Measurements from ENCODE around the gene PPIB.
"Not testable (repeated sequence)": the region's sequence is repeated elsewhere in the genome, so short reads cannot be mapped to it uniquely, and the experiment has no call there.

PPIB gene

GRCh38 chr15:64141798-64142512 is 20.9 kb downstream of the PPIB start:
- DNase-seq (ENCODE audit: low read depth, low spot score), result no peak

DNA sequence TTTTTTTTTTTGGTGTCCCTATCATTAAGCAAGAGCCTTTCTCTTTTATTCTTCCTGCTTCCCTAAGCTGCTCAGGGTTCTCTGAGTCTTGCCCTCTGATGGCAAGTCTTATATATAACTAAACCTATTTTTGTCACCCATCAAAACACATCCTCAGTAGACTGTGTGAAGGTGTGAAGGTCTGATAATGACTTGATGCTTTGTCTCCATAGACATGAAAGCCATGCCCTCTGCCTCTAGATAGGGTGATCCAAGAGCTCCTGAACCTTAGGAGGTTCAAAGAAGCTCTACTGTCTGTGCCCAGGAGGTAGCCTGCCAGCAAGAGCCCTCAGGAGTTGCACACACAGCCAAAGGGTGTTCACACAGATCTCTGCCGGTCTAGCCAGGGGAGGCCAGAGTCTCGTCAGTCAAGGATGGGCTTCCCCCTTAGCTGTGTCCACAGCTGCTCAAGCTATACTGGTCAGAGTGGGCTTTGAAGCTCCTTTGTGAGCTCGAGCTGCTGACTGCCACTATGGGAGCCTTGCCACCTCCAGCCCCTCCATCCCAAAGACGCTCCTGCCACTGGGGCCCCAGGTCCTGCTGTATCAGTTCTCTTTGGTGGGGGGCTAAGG is 24.4 kb downstream of the PPIB start:
- DNase-seq (ENCODE audit: low read depth, low spot score), result no peak

GRCh38 chr15:64137226-64137833 is 25.5 kb downstream of the PPIB start:
- DNase-seq (ENCODE audit: low read depth, low spot score), result no peak

DNA sequence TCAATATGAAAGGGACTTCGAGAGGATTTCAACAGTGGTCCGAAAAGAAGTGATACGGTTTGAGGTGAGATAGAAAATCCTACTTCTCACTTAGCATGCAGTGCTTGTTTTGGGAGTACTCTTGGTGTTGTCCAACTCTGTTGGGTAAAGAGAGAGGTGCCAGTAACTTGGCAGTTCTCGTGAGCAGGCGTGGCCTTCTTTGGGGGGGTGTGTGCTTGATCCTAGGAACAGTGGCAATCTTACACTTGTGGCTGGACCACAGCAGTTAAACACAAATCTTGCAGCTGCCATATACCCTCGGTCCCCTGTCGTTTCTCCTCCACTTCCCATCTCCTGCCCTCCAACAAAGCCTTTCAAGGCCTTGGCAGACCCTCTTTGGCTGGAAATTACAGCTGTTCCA is 26.5 kb downstream of the PPIB start:
- DNase-seq (ENCODE audit: low read depth, low spot score), result no peak

DNA sequence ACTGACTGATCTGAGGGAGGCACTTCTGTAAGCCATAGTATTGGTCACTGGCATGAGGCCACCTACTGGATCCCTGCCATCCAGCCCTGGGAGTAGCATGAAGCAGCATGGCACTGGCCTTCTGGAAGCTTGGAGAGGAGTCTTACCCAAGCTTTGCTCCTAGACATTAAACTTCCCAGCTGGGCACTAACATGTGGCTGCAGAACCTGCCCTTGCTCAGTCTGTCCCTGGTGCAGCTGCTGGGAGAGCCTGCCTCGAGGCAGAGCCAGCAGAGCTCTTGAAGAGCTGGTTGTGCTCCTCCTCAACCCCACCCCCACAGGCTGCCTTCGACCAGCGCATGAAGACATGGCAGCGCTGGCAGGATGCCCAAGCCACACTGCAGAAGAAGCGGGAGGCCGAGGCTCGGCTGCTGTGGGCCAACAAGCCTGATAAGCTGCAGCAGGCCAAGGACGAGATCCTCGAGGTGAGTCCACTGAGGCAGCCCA is 28.4 kb downstream of the PPIB start:
- DNase-seq (ENCODE audit: low read depth, low spot score), result peak; percentile 73

- no peak for DNase-seq (ENCODE audit: low read depth, low spot score)
These were observed 29.0 kb downstream of the PPIB start for GRCh38 chr15:64133623-64134344.

DNA sequence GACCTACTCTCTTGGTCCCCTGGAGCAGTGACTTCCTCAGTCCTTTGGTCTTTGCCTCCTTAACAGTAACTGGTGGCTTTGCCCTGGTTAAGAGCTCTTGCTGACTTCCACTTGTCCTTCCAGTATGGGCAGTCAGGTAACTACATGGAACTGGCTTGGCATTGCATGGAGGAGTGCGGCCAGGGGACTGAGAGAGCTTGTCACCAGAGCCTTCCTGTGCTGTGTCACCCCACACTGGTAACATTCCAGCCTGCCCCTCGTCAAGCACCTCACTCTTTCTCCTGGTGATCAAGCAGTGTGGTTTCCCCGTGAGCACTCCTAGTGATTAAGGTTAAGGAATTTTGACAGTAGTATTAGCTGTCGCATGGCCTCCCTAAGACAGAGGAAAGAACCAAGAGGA is 30.6 kb downstream of the PPIB start:
- DNase-seq (ENCODE audit: low read depth, low spot score), result no peak

DNA sequence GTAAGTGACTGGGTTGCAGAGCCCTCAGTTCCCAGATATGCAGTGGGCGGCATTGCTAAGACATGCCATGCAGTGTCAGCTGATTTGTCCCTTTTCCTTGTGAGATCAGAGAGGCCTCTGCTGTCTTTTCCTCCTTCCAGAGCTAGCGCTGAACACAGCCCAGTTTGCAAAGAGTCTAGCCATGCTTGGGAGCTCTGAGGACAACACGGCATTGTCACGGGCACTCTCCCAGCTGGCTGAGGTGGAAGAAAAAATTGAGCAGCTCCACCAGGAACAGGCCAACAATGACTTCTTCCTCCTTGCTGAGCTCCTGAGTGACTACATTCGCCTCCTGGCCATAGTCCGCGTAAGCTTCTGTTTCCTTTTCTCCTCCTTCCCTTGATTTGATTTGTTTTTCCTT is 31.3 kb downstream of the PPIB start:
- DNase-seq (ENCODE audit: low read depth, low spot score), result no peak

DNA sequence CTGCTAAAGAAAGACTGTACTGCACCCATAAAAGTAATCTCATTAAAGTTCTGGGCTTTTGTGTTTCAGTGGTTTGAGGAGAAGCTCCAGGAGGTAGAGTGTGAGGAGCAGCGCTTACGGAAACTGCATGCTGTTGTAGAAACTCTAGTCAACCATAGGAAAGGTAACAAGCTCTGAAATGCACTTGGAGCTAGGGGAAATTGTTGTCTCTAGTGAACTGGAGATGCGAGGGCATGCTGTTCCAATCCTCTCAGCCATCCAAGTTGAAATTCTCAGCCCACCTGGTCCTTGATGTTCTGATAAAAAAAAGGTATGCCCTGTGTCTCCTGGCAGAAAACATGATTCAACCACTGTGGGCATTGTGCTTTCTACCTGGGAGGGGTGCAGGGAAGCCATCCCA is 32.7 kb downstream of the PPIB start:
- no peak for DNase-seq (ENCODE audit: low read depth, low spot score)

- DNase-seq (ENCODE audit: low read depth, low spot score), result peak; percentile 50
These were observed 35.1 kb downstream of the PPIB start for GRCh38 chr15:64127521-64128270.

GRCh38 chr15:64125978-64126377 is 36.8 kb downstream of the PPIB start:
- DNase-seq (ENCODE audit: low read depth, low spot score), result no peak

DNA sequence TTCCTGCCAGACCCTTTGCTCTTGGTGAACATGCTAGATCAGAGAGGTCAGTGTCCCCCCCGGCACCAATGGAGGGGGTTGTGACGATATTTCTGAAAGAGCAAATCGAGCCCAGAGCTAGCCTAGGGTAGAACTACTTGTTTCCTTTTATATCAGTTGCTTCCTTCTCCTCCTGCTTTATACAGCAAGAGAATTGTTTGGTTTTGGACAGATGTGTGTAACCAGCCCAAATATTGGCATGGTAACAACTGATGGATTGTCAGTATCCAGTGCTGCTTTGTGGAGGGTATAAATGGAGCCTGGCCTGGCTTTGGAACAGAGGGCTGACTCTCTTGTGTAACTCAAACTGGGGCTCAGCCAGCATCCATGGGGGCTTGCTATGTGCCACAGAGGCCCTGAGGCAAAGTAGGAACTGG is 39.9 kb downstream of the PPIB start:
- no peak for DNase-seq (ENCODE audit: low read depth, low spot score)

- DNase-seq (ENCODE audit: low read depth, low spot score), result no peak
These were observed 40.4 kb downstream of the PPIB start for GRCh38 chr15:64122444-64122843.

GRCh38 chr15:64121614-64122013 is 41.2 kb downstream of the PPIB start:
- no peak for DNase-seq (ENCODE audit: low read depth, low spot score)

DNA sequence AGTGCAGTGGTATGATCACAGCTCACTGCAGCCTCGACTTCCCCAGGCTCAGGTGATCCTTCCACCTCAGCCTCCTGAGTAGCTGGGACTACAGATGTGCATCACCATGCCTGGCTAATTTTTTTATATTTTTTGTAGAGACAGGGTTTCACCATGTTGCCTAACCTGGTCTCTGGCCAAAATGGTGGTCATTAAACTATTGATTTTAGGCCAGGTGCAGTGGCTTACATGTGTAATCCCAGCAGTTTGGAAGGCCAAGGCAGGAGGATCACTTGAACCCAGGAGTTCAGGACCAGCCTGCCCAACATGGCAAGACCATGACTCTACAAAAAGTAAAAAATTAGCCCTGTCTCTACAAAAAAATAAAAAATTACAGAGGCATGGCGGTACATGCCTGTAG is 42.5 kb downstream of the PPIB start:
- DNase-seq (ENCODE audit: low read depth, low spot score), result not testable (repeated sequence)

DNA sequence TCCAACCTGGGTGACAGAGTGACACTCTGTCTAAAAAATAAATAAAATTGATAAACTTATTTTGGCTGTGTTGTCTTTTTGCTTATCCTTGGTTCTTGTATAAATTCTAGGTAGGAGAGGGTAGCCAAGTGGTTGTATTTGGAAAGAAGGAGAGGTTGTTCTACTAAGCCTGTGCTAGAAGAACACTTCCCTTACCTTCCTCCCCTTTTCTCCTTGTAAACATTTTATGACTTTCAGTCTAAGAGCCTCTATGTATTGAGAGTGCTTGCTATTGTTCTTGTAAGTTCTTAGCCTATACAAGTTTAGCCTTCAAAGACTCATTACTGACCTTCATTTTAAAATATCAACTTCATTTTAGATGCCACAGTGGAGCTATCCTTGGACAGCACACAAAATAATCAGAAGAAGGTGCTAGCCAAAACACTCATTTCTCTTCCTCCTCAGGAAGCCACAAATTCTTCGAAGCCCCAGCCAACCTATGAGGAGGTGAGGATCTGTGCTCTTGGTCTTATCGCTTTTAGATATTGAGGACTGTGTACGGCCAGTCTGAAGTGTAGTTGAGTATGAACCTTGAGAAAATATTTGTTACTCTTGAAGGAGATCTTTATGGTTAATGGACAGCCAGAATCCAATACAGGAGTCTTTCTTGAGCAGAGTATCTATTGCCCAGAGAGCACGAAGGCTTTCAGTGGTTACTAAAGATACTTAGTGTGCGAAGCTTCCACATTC is 44.9 kb downstream of the PPIB start:
- no peak for DNase-seq (ENCODE audit: low read depth, low spot score)

- DNase-seq (ENCODE audit: low read depth, low spot score), result no peak
These were observed 49.9 kb downstream of the PPIB start for GRCh38 chr15:64112904-64113303.

DNA sequence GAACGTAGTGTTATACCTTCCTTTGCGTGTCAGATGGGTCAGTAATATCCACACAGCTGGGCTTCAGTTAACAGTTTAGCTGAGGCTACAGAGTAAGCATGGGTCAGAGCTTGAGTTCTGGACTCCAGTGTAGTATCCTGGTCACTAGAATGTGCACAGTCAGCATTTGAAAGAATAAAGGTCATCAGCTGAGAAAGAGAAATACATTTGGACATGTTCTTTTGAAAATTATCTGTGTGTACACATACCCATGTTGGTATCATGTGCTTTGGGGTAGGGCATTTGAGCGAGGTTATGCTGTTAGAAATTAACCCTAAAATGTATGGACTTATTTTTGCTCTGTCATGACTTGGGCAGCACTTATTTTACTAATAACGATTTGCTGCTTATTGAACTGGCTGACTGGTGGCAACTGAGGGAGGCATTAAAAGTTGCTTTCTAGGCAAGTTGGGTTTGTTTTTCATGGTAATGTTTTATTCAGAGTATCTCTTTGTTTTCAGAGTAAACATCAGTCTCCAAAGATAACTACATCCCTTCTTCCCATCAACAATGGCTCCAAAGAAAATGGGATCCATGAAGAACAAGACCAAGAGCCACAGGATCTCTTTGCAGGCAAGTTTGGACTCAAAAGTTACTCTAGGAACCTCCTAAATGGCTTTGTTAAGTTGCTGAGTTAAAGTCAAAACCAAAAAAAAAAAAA is 50.6 kb downstream of the PPIB start:
- DNase-seq (ENCODE audit: low read depth, low spot score), result no peak

GRCh38 chr15:64111679-64112050 is 51.2 kb downstream of the PPIB start:
- no peak for DNase-seq (ENCODE audit: low read depth, low spot score)

- DNase-seq (ENCODE audit: low read depth, low spot score), result no peak
These were observed 51.7 kb downstream of the PPIB start for GRCh38 chr15:64110950-64111678.
